HG02588 (cell line): ENCODE results near the gene POLA2.
A peak's percentile ranks its signal among the peaks of the same experiment; 100 is the strongest.
"Not testable (repeated sequence)": the region's sequence is repeated elsewhere in the genome, so short reads cannot be mapped to it uniquely, and the experiment has no call there.

Source experiments
- ATAC-seq: cut with Tn5 transposase; IDR thresholded peaks from one replicate; pipeline ENCODE4 v1.9.1; 2021; ENCODE audit warnings: mild to moderate bottlenecking, moderate library complexity; ENCODE audit not compliant: unreplicated experiment

The POLA2 gene

GRCh38 chr11:65261591-65262380 lies at the start of gene POLA2:
TSS of gene POLA2 (plus strand) at chr11:65261962. CDS start at chr11:65262293, 331 bp downstream.
- peak; percentile 75 for ATAC-seq

- ATAC-seq = no peak
These were observed 49.4 kb upstream of the POLA2 start for GRCh38 chr11:65212226-65212801.

GRCh38 chr11:65213322-65214211 lies 48.2 kb upstream of the POLA2 start:
- ATAC-seq = no peak

- no peak for ATAC-seq
These were observed 47.4 kb upstream of the POLA2 start for GRCh38 chr11:65214212-65214845.

- no peak for ATAC-seq
These were observed 46.2 kb upstream of the POLA2 start for GRCh38 chr11:65215441-65216076.

- ATAC-seq = no peak
These were observed 44.9 kb upstream of the POLA2 start for GRCh38 chr11:65216830-65217229.

GRCh38 chr11:65217441-65218423 lies 44.0 kb upstream of the POLA2 start:
- no peak for ATAC-seq

- ATAC-seq = no peak
These were observed 43.3 kb upstream of the POLA2 start for GRCh38 chr11:65218446-65218845.

- ATAC-seq = no peak
These were observed 41.9 kb upstream of the POLA2 start for GRCh38 chr11:65219930-65220213.

GRCh38 chr11:65221026-65221425 lies 40.7 kb upstream of the POLA2 start:
- no peak for ATAC-seq

GRCh38 chr11:65223011-65223410 lies 38.8 kb upstream of the POLA2 start:
- no peak for ATAC-seq

- no peak for ATAC-seq
These were observed 36.9 kb upstream of the POLA2 start for GRCh38 chr11:65224930-65225278.

GRCh38 chr11:65225279-65226102 lies 36.3 kb upstream of the POLA2 start:
- ATAC-seq = no peak

- ATAC-seq = no peak
These were observed 35.7 kb upstream of the POLA2 start for GRCh38 chr11:65226103-65226442.

GRCh38 chr11:65227879-65228278 lies 33.9 kb upstream of the POLA2 start:
- ATAC-seq = no peak

- ATAC-seq = no peak
These were observed 25.3 kb upstream of the POLA2 start for GRCh38 chr11:65236194-65237059.

- ATAC-seq = not testable (repeated sequence)
These were observed 23.5 kb upstream of the POLA2 start for GRCh38 chr11:65238302-65238701.

- no peak for ATAC-seq
These were observed 20.6 kb upstream of the POLA2 start for GRCh38 chr11:65241134-65241533.
